ENCODE data around the gene SHFL. TPM values are rescaled to one million over a fixed set of nuclear protein-coding genes. Genes with fewer than 3 reads are reported as not detected.

SHFL gene
- total RNA-seq, 1 donor from 2014 or later, result 35.3 TPM

DNA sequence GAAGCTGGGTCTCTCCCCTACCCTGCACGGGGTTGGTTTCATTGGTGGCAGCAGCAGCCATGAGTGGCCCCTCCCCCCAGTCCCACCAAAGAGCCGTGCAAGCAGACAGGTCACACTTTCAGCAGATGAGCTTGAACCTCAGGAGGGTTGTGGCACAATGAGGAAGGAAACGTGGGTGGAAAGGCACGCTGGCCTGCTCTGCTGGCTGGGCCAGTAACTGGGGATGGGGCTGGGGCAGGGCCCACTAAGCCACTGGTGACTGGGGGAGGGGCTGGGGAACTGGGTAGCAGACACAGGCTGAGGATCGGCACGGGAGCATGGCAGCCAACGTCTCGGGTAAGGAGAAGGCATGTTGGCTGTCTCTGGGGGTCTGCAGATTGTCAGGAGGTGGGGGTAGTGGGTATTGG is 25.3 kb downstream of the SHFL start, which contains the start of gene P2RY11:
Gene P2RY11 (plus strand): TSS at position 289 of the 407 bp plus-strand sequence. CDS start 29 bp downstream, at position 318.
- DNase-seq (ENCODE audit: low read depth), result no peak
- TF ChIP-seq, protein P1, sequence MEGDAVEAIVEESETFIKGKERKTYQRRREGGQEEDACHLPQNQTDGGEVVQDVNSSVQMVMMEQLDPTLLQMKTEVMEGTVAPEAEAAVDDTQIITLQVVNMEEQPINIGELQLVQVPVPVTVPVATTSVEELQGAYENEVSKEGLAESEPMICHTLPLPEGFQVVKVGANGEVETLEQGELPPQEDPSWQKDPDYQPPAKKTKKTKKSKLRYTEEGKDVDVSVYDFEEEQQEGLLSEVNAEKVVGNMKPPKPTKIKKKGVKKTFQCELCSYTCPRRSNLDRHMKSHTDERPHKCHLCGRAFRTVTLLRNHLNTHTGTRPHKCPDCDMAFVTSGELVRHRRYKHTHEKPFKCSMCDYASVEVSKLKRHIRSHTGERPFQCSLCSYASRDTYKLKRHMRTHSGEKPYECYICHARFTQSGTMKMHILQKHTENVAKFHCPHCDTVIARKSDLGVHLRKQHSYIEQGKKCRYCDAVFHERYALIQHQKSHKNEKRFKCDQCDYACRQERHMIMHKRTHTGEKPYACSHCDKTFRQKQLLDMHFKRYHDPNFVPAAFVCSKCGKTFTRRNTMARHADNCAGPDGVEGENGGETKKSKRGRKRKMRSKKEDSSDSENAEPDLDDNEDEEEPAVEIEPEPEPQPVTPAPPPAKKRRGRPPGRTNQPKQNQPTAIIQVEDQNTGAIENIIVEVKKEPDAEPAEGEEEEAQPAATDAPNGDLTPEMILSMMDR (IDR thresholded peaks at IDR 0.05; ENCODE audit: insufficient read depth, low read length, poor library complexity, severe bottlenecking), result no peak
- no peak within 1 kb of the TSS for H3K4me3 ChIP-seq (ENCODE audit: low read depth, low read length)
- peaks cover 6% of the 10 kb centered on the region for H3K36me3 ChIP-seq (ENCODE audit: control insufficient read depth, insufficient read depth, low read length)
- H3K27me3 ChIP-seq (ENCODE audit: control insufficient read depth, insufficient read depth, low read length), result no peaks in the 10 kb centered on the region

DNA sequence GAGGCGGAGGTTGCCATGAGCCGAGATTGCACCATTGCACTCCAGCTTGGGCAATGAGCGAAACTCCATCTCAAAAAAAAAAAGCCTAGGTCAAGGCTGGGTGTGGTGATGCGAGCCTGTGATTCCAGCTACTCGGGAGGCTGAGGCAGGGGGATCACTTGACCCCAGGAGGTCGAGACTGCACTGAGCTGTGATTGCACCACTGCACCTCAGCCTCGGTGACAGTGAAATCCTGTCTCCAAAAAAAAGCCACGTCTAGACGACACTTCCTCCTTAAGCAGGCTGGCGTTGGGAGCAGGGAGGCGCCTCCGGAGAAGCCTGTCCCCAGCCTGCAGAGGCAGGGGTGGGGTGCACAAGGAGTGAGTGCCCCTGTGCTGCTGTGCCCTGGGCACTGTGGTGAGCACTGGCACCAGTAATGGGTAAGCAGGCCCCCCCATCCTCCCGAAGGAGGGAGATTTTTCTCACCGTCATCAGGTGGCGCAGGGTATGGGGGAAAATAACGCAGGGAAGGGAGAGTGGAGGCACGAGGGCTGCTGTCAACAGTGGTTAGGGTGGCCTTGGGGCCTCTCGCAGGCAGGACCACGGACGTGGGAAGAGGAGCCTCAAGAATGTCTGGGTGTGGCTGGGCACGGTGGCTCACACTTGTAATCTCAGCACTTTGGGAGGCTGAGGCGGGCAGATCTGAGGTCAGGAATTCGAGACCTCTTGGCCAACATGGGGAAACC is 26.1 kb downstream of the SHFL start:
- Histone ChIP-seq H3K27me3 (ENCODE audit: control insufficient read depth, insufficient read depth, low read length) (no peaks in the 10 kb centered on the region), H3K4me3 (ENCODE audit: low read depth, low read length) (no peak overlapping the region), H3K36me3 (ENCODE audit: control insufficient read depth, insufficient read depth, low read length) (peaks cover 7% of the 10 kb centered on the region)
- TF ChIP-seq, protein P1 (IDR thresholded peaks at IDR 0.05; ENCODE audit: insufficient read depth, low read length, poor library complexity, severe bottlenecking), result no peak
- DNase-seq (ENCODE audit: low read depth), result no peak

DNA sequence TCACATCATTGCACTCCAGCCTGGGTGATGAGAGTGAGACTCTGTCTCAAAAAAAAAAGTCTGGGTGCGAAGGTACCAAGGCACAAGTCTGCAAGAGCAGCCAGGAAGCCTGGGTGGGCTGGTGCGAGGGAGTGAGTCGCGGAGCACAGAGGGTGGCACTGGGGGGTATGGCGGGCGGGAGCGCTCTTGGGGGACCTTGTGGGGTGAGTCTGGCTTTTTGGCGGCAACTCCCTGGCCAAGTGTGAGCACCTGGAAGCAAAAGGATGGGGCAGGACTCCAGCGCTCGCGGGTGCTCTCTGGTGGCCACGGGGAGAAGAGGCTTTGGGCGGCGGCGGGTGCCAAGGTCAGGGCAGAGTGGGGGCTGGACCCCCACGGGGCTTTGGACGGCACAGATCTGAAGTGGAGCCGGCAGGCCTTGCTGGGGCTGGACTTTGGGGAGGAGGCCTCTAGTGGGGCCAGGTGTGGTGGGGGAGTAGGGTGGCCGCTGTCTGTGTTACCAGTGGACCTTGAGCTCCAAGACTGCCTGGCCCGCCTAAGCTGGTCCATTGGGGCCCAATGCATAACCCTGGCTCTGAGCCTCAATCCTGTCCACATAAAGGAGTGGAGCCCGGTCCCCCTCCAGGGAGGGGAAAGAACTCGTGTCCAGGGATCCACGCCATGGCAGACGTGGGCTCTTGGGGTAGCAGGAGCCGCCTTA is 26.9 kb downstream of the SHFL start:
- no peak for DNase-seq (ENCODE audit: low read depth)
- Histone ChIP-seq H3K36me3 (ENCODE audit: control insufficient read depth, insufficient read depth, low read length) (peaks cover 6% of the 10 kb centered on the region), H3K27me3 (ENCODE audit: control insufficient read depth, insufficient read depth, low read length) (no peaks in the 10 kb centered on the region), H3K4me3 (ENCODE audit: low read depth, low read length) (no peak overlapping the region)
- TF ChIP-seq, protein P1 (IDR thresholded peaks at IDR 0.05; ENCODE audit: insufficient read depth, low read length, poor library complexity, severe bottlenecking), result peak; percentile 79

DNA sequence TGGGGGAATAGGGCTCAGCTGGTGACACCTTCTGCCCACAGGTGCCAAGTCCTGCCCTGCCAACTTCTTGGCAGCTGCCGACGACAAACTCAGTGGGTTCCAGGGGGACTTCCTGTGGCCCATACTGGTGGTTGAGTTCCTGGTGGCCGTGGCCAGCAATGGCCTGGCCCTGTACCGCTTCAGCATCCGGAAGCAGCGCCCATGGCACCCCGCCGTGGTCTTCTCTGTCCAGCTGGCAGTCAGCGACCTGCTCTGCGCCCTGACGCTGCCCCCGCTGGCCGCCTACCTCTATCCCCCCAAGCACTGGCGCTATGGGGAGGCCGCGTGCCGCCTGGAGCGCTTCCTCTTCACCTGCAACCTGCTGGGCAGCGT is 27.5 kb downstream of the SHFL start:
- Histone ChIP-seq H3K27me3 (ENCODE audit: control insufficient read depth, insufficient read depth, low read length) (no peaks in the 10 kb centered on the region), H3K36me3 (ENCODE audit: control insufficient read depth, insufficient read depth, low read length) (peaks cover 5% of the 10 kb centered on the region), H3K4me3 (ENCODE audit: low read depth, low read length) (no peak overlapping the region)
- TF ChIP-seq, protein P1 (IDR thresholded peaks at IDR 0.05; ENCODE audit: insufficient read depth, low read length, poor library complexity, severe bottlenecking), result no peak
- DNase-seq (ENCODE audit: low read depth), result no peak

DNA sequence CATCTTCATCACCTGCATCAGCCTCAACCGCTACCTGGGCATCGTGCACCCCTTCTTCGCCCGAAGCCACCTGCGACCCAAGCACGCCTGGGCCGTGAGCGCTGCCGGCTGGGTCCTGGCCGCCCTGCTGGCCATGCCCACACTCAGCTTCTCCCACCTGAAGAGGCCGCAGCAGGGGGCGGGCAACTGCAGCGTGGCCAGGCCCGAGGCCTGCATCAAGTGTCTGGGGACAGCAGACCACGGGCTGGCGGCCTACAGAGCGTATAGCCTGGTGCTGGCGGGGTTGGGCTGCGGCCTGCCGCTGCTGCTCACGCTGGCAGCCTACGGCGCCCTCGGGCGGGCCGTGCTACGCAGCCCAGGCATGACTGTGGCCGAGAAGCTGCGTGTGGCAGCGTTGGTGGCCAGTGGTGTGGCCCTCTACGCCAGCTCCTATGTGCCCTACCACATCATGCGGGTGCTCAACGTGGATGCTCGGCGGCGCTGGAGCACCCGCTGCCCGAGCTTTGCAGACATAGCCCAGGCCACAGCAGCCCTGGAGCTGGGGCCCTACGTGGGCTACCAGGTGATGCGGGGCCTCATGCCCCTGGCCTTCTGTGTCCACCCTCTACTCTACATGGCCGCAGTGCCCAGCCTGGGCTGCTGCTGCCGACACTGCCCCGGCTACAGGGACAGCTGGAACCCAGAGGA is 28.0 kb downstream of the SHFL start:
- Histone ChIP-seq H3K36me3 (ENCODE audit: control insufficient read depth, insufficient read depth, low read length) (peaks cover 5% of the 10 kb centered on the region), H3K27me3 (ENCODE audit: control insufficient read depth, insufficient read depth, low read length) (no peaks in the 10 kb centered on the region), H3K4me3 (ENCODE audit: low read depth, low read length) (no peak overlapping the region)
- DNase-seq (ENCODE audit: low read depth), result no peak
- TF ChIP-seq, protein P1 (IDR thresholded peaks at IDR 0.05; ENCODE audit: insufficient read depth, low read length, poor library complexity, severe bottlenecking), result no peak
